Mononuclear cell (primary cell): ENCODE measurements around the gene ADAMTS18. TPM values are rescaled to one million over a fixed set of nuclear protein-coding genes. Genes with fewer than 3 reads are reported as not detected.

ENCODE experiments used
- H3K27me3 ChIP-seq: 2 replicates; pipeline ENCODE4 v1.6.0; 2011; ENCODE audit warnings: low read length, control low read depth; ENCODE audit not compliant: insufficient read depth
- H3K4me1 ChIP-seq: 2 replicates; pipeline ENCODE4 v1.5.1; 2011; ENCODE audit warnings: mild to moderate bottlenecking, low read length, control low read depth; ENCODE audit not compliant: insufficient read depth
- H3K4me3 ChIP-seq: 2 replicates; pipeline ENCODE4 v1.5.1; 2011; ENCODE audit warnings: mild to moderate bottlenecking, low read length, moderate library complexity
- H3K9me3 ChIP-seq: 2 replicates; pipeline ENCODE4 v1.5.1; 2011; ENCODE audit warnings: low read depth, mild to moderate bottlenecking, control low read depth, low read length
- total RNA-seq: library from RNA; depleted of rRNA; stranded (reverse); fragments of >200 nt; gene quantifications from one replicate; pipeline ENCODE4 v1.2.3, GENCODE V29; 2012

The ADAMTS18 gene
- total RNA-seq, 1 donor, result not detected

- Histone ChIP-seq H3K27me3 (no peaks in the 10 kb centered on the region), H3K4me3 (no peak overlapping the region), H3K9me3 (no peaks in the 10 kb centered on the region), H3K4me1 (no peaks in the 10 kb centered on the region)
Observed at GRCh38 chr16:77449208-77449607, 14.4 kb upstream of the ADAMTS18 start.

GRCh38 chr16:77445324-77445723 lies 10.5 kb upstream of the ADAMTS18 start:
- H3K27me3 ChIP-seq, result no peaks in the 10 kb centered on the region
- no peak overlapping the region for H3K4me3 ChIP-seq
- no peaks in the 10 kb centered on the region for H3K4me1 ChIP-seq
- H3K9me3 ChIP-seq, result no peaks in the 10 kb centered on the region

- no peak overlapping the region for H3K4me3 ChIP-seq
- no peaks in the 10 kb centered on the region for H3K27me3 ChIP-seq
- H3K9me3 ChIP-seq, result no peaks in the 10 kb centered on the region
- no peaks in the 10 kb centered on the region for H3K4me1 ChIP-seq
Observed at GRCh38 chr16:77444147-77444460, 9.3 kb upstream of the ADAMTS18 start.

- H3K4me1 ChIP-seq, result no peaks in the 10 kb centered on the region
- no peaks in the 10 kb centered on the region for H3K9me3 ChIP-seq
- H3K4me3 ChIP-seq, result no peak overlapping the region
- no peaks in the 10 kb centered on the region for H3K27me3 ChIP-seq
Observed at GRCh38 chr16:77443357-77444146, 8.7 kb upstream of the ADAMTS18 start.

- H3K4me1 ChIP-seq, result no peaks in the 10 kb centered on the region
- H3K9me3 ChIP-seq, result no peaks in the 10 kb centered on the region
- no peak overlapping the region for H3K4me3 ChIP-seq
- peaks cover 3% of the 10 kb centered on the region for H3K27me3 ChIP-seq
Observed at GRCh38 chr16:77442078-77442477, 7.2 kb upstream of the ADAMTS18 start.

- Histone ChIP-seq H3K9me3 (no peaks in the 10 kb centered on the region), H3K27me3 (peaks cover 20% of the 10 kb centered on the region), H3K4me3 (no peak overlapping the region), H3K4me1 (no peaks in the 10 kb centered on the region)
Observed at GRCh38 chr16:77439106-77439505, 4.3 kb upstream of the ADAMTS18 start.

- H3K27me3 ChIP-seq, result peaks cover 33% of the 10 kb centered on the region
- no peaks in the 10 kb centered on the region for H3K4me1 ChIP-seq
- H3K4me3 ChIP-seq, result no peak overlapping the region
- no peaks in the 10 kb centered on the region for H3K9me3 ChIP-seq
Observed at GRCh38 chr16:77437859-77438258, 3.0 kb upstream of the ADAMTS18 start.

- no peak overlapping the region for H3K4me3 ChIP-seq
- H3K9me3 ChIP-seq, result no peaks in the 10 kb centered on the region
- peaks cover 33% of the 10 kb centered on the region for H3K27me3 ChIP-seq
- no peaks in the 10 kb centered on the region for H3K4me1 ChIP-seq
Observed at GRCh38 chr16:77435272-77435820, 512 bp upstream of the ADAMTS18 start.

- no peaks in the 10 kb centered on the region for H3K9me3 ChIP-seq
- no peak overlapping the region for H3K4me3 ChIP-seq
- H3K4me1 ChIP-seq, result no peaks in the 10 kb centered on the region
- peaks cover 33% of the 10 kb centered on the region for H3K27me3 ChIP-seq
Observed at GRCh38 chr16:77434022-77434529, 758 bp downstream of the ADAMTS18 start.

GRCh38 chr16:77433146-77433545 lies 1.7 kb downstream of the ADAMTS18 start:
- H3K4me1 ChIP-seq, result no peaks in the 10 kb centered on the region
- no peak overlapping the region for H3K4me3 ChIP-seq
- H3K9me3 ChIP-seq, result no peaks in the 10 kb centered on the region
- H3K27me3 ChIP-seq, result peaks cover 38% of the 10 kb centered on the region

GRCh38 chr16:77432264-77432663 lies 2.6 kb downstream of the ADAMTS18 start:
- H3K4me3 ChIP-seq, result no peak overlapping the region
- no peaks in the 10 kb centered on the region for H3K4me1 ChIP-seq

GRCh38 chr16:77430787-77431585 lies 3.8 kb downstream of the ADAMTS18 start:
- Histone ChIP-seq H3K9me3 (no peaks in the 10 kb centered on the region), H3K27me3 (peaks cover 28% of the 10 kb centered on the region), H3K4me1 (no peaks in the 10 kb centered on the region), H3K4me3 (no peak overlapping the region)

More at GRCh38 chr16:77432264-77432663, 2.6 kb downstream of the ADAMTS18 start:
- H3K27me3 ChIP-seq, result peaks cover 37% of the 10 kb centered on the region
- no peaks in the 10 kb centered on the region for H3K9me3 ChIP-seq

GRCh38 chr16:77430360-77430759 lies 4.5 kb downstream of the ADAMTS18 start:
- no peaks in the 10 kb centered on the region for H3K4me1 ChIP-seq
- no peak overlapping the region for H3K4me3 ChIP-seq
- H3K9me3 ChIP-seq, result no peaks in the 10 kb centered on the region
- H3K27me3 ChIP-seq, result peaks cover 22% of the 10 kb centered on the region

- H3K4me3 ChIP-seq, result no peak overlapping the region
- no peaks in the 10 kb centered on the region for H3K9me3 ChIP-seq
- peaks cover 5% of the 10 kb centered on the region for H3K27me3 ChIP-seq
- H3K4me1 ChIP-seq, result no peaks in the 10 kb centered on the region
Observed at GRCh38 chr16:77424871-77425604, 9.8 kb downstream of the ADAMTS18 start.
